Lower lobe of right lung (tissue), 2 donors: ENCODE measurements around the gene CXCL13. TPM values are rescaled to one million over a fixed set of nuclear protein-coding genes. Genes with fewer than 3 reads are reported as not detected.

ENCODE experiments used
- ATAC-seq, 2 donors: fragments of 200-7000 bp; cut with Tn5 transposase; one replicate each; pipeline ENCODE4 v1.9.1; 2020 to 2022; ENCODE audit warnings: mild to moderate bottlenecking in 2 of 2, moderate library complexity in 2 of 2
- DNase-seq: peaks from one replicate; pipeline ENCODE4 v3.0.0-alpha.2; 2020
- H3K27ac ChIP-seq: fragments of 200-600 bp; one replicate; pipeline ENCODE4 v1.8.0; 2022
- H3K27me3 ChIP-seq: fragments of 200-600 bp; one replicate; pipeline ENCODE4 v1.8.0; 2022; ENCODE audit warnings: low read depth
- H3K36me3 ChIP-seq: fragments of 200-600 bp; one replicate; pipeline ENCODE4 v1.8.0; 2022; ENCODE audit warnings: mild to moderate bottlenecking
- H3K4me1 ChIP-seq: fragments of 200-600 bp; one replicate; pipeline ENCODE4 v1.8.0; 2022
- H3K4me3 ChIP-seq: fragments of 200-600 bp; one replicate; pipeline ENCODE4 v1.8.0; 2022; ENCODE audit warnings: mild to moderate bottlenecking
- H3K9me3 ChIP-seq: fragments of 200-600 bp; one replicate; pipeline ENCODE4 v1.8.0; 2022
- intact Hi-C: fragments of 100-400 bp; cut with DNase I; formaldehyde crosslinking; loops from one replicate; pipeline ENCODE4 v1.11.0; 2022
- total RNA-seq: library from RNA; stranded (reverse); fragmentation: NEBNext Ultra II Directional; extraction: Animal tissue kit (Norgen Biotek cat#: 25700); gene quantifications from one replicate; pipeline ENCODE4 v1.2.1, GENCODE V29; 2021
- TF ChIP-seq, protein P1 (sequence below): fragments of 200-600 bp; IDR thresholded peaks from one replicate; pipeline ENCODE4 v1.8.0; 2022; ENCODE audit warnings: antibody characterized with exemption, mild to moderate bottlenecking
- donor health status: DM: no; HTN: yes; CAD: no; lungs with severe emphysema.

The CXCL13 gene
- total RNA-seq, 1 donor from 2014 or later: not detected

DNA sequence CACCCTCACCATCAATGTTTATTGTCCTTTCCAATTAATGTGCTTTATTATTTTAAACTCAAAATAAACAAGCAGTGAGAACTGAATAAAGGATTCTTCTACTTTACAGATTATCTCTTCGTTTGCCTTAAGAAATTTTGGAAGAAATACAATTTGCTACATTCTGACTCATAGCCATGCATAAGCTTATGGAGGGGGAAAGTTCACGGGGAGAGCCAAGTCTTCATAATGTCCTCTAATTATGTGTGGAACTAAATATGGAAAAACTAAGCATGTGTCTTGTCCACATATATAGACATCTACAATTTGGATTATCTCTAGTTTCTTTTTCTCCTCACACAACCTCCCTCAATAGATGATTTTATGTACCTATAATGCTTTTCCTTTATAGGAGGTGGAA is 17.5 kb downstream of the CXCL13 start:
- Histone ChIP-seq H3K4me3 (no peak overlapping the region), H3K9me3 (no peaks in the 10 kb centered on the region), H3K36me3 (no peaks in the 10 kb centered on the region), H3K27ac (no peak overlapping the region), H3K27me3 (no peaks in the 10 kb centered on the region), H3K4me1 (peaks cover 3% of the 10 kb centered on the region)
- intact Hi-C loops: no loop called here
- DNase-seq: no peak
- TF ChIP-seq, protein P1, sequence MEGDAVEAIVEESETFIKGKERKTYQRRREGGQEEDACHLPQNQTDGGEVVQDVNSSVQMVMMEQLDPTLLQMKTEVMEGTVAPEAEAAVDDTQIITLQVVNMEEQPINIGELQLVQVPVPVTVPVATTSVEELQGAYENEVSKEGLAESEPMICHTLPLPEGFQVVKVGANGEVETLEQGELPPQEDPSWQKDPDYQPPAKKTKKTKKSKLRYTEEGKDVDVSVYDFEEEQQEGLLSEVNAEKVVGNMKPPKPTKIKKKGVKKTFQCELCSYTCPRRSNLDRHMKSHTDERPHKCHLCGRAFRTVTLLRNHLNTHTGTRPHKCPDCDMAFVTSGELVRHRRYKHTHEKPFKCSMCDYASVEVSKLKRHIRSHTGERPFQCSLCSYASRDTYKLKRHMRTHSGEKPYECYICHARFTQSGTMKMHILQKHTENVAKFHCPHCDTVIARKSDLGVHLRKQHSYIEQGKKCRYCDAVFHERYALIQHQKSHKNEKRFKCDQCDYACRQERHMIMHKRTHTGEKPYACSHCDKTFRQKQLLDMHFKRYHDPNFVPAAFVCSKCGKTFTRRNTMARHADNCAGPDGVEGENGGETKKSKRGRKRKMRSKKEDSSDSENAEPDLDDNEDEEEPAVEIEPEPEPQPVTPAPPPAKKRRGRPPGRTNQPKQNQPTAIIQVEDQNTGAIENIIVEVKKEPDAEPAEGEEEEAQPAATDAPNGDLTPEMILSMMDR: no peak
- ATAC-seq: no peak

DNA sequence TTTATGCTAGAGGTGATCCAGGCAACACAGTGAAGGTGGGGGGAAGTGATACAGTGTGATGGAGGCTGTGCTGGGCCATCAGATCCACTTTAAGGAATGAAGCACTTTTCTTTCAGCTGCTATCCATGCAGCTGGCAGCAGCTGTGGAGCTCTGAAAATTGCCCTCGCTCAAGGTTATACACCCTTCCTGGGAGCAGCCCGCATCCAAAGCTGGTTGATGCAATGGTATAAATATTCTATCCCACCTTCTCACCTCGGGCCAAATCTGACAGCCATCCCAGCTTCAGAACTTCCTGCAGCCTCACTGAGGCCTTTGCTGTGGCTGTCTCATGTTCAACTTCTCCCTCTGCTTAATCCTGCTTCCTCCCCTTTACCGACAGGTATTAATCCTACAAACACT is 18.6 kb downstream of the CXCL13 start:
- Histone ChIP-seq H3K27me3 (no peaks in the 10 kb centered on the region), H3K36me3 (no peaks in the 10 kb centered on the region), H3K4me3 (no peak overlapping the region), H3K27ac (no peak overlapping the region), H3K9me3 (no peaks in the 10 kb centered on the region), H3K4me1 (no peaks in the 10 kb centered on the region)
- ATAC-seq: no peak
- TF ChIP-seq, protein P1: no peak
- intact Hi-C loops: no loop called here
- no peak for DNase-seq

DNA sequence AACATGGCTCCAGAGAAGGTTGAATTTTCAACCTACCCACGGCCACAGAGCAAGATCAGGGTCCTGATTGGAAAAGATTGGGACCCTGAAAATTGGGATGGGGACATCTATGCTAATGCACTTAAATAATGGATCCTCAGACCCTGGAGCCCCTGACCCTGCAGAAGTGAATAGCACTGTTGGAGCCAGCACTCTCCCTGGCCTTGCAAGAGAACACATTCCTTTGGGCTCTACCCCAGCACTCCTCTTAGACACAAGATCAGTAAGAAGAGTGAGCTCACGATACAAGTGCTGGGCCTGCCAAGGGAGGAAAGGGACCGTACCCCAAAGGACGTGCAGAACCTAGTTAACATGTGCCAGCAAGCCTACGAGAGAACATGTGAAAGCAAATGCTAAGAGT is 19.9 kb downstream of the CXCL13 start:
- H3K27ac ChIP-seq: no peak overlapping the region

DNA sequence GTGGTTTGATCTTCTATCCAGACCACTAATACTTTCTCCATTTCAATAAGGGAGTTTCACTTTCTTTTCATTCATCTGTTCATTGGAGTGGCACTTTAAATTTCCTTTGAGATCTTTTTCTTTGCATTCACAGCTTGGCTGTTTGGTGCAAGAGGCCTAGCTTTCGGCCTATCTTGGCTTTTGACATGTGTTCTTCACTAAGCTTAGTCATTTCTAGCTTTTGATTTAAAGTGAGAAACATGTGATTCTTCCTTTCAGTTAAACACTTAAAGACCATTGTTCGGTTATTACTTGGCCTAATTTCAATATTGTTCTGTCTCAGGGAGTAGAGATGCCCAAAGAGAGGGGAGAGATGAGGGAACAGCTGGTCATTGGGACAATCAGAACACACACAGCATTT is 24.3 kb downstream of the CXCL13 start:
- Histone ChIP-seq H3K36me3 (no peaks in the 10 kb centered on the region), H3K4me3 (no peak overlapping the region), H3K9me3 (no peaks in the 10 kb centered on the region), H3K27ac (no peak overlapping the region), H3K4me1 (no peaks in the 10 kb centered on the region), H3K27me3 (no peaks in the 10 kb centered on the region)
- ATAC-seq (no peak), DNase-seq (no peak)
- TF ChIP-seq, protein P1: no peak
- intact Hi-C loops: no loop called here

More for the DNA sequence above, 19.9 kb downstream of the CXCL13 start:
- Histone ChIP-seq H3K36me3 (no peaks in the 10 kb centered on the region), H3K9me3 (no peaks in the 10 kb centered on the region), H3K4me1 (no peaks in the 10 kb centered on the region), H3K4me3 (no peak overlapping the region), H3K27me3 (no peaks in the 10 kb centered on the region)
- TF ChIP-seq, protein P1: no peak
- DNase-seq (no peak), ATAC-seq (no peak)
- intact Hi-C loops: no loop called here

DNA sequence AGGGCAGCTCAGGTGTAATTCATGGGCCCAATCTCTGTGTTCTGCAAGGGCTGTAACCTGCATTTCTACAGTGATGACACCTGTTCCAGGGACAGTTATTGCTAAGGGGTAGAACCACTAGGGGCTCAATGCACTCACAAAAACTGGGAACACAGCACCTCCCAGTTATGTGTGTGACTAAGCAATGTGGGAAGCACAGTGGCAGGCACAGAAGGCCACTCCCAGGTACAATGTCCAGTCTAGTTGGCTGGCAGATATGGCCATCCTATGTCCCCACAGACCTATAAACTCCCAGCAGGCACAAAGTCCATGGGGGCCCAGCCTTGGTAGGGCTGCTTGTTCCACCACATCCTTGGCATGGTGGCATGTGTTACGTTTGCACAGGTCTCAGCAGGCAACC is 25.7 kb downstream of the CXCL13 start:
- no peaks in the 10 kb centered on the region for H3K4me1 ChIP-seq
- H3K27me3 ChIP-seq: no peaks in the 10 kb centered on the region
- H3K4me3 ChIP-seq: no peak overlapping the region
- intact Hi-C loops: no loop called here
- no peaks in the 10 kb centered on the region for H3K36me3 ChIP-seq
- TF ChIP-seq, protein P1: no peak
- H3K9me3 ChIP-seq: no peaks in the 10 kb centered on the region
- no peak for ATAC-seq
- DNase-seq: no peak
- H3K27ac ChIP-seq: no peak overlapping the region
